ENCODE results near the gene RPS6KB1.
"Not testable (repeated sequence)": the region's sequence is repeated elsewhere in the genome, so short reads cannot be mapped to it uniquely, and the experiment has no call there.

Gene RPS6KB1

GRCh38 chr17:59858167-59858816, 34.6 kb upstream of the RPS6KB1 start:
- H3K9me3 Mint-ChIP-seq: no peaks in the 10 kb centered on the region
- peaks cover 34% of the 10 kb centered on the region for H3K4me1 Mint-ChIP-seq
- peak overlapping the region; percentile 74 for H3K27ac Mint-ChIP-seq
- no peak overlapping the region for H3K4me3 Mint-ChIP-seq
- no peaks in the 10 kb centered on the region for H3K27me3 Mint-ChIP-seq
- H3K36me3 Mint-ChIP-seq: peaks cover 2% of the 10 kb centered on the region

- Mint-ChIP-seq H3K9me3 (no peaks in the 10 kb centered on the region), H3K36me3 (peaks cover 5% of the 10 kb centered on the region), H3K27me3 (no peaks in the 10 kb centered on the region), H3K4me3 (no peak overlapping the region), H3K4me1 (peaks cover 30% of the 10 kb centered on the region), H3K27ac (no peak overlapping the region)
These were observed 34.0 kb upstream of the RPS6KB1 start for GRCh38 chr17:59858932-59859331.

GRCh38 chr17:59859444-59860025, 33.4 kb upstream of the RPS6KB1 start:
- no peaks in the 10 kb centered on the region for H3K9me3 Mint-ChIP-seq
- H3K4me3 Mint-ChIP-seq: peak overlapping the region; percentile 30
- H3K36me3 Mint-ChIP-seq: peaks cover 5% of the 10 kb centered on the region
- peak overlapping the region; percentile 84 for H3K27ac Mint-ChIP-seq
- peaks cover 30% of the 10 kb centered on the region for H3K4me1 Mint-ChIP-seq
- no peaks in the 10 kb centered on the region for H3K27me3 Mint-ChIP-seq

GRCh38 chr17:59863616-59864015, 29.3 kb upstream of the RPS6KB1 start:
- Mint-ChIP-seq H3K4me3 (no peak overlapping the region), H3K36me3 (peaks cover 5% of the 10 kb centered on the region), H3K27me3 (no peaks in the 10 kb centered on the region), H3K9me3 (no peaks in the 10 kb centered on the region), H3K4me1 (peaks cover 9% of the 10 kb centered on the region), H3K27ac (no peak overlapping the region)

GRCh38 chr17:59869941-59870218, 23.0 kb upstream of the RPS6KB1 start:
- H3K9me3 Mint-ChIP-seq: no peaks in the 10 kb centered on the region
- H3K36me3 Mint-ChIP-seq: peaks cover 2% of the 10 kb centered on the region
- no peaks in the 10 kb centered on the region for H3K27me3 Mint-ChIP-seq
- peak overlapping the region; percentile 8 for H3K27ac Mint-ChIP-seq
- H3K4me3 Mint-ChIP-seq: no peak overlapping the region
- no peaks in the 10 kb centered on the region for H3K4me1 Mint-ChIP-seq

GRCh38 chr17:59870482-59870881, 22.4 kb upstream of the RPS6KB1 start:
- no peak overlapping the region for H3K27ac Mint-ChIP-seq
- no peaks in the 10 kb centered on the region for H3K9me3 Mint-ChIP-seq
- peaks cover 2% of the 10 kb centered on the region for H3K36me3 Mint-ChIP-seq
- no peak overlapping the region for H3K4me3 Mint-ChIP-seq
- H3K4me1 Mint-ChIP-seq: no peaks in the 10 kb centered on the region
- no peaks in the 10 kb centered on the region for H3K27me3 Mint-ChIP-seq

GRCh38 chr17:59872351-59872750, 20.6 kb upstream of the RPS6KB1 start:
- Mint-ChIP-seq H3K4me1 (no peaks in the 10 kb centered on the region), H3K4me3 (no peak overlapping the region), H3K36me3 (peaks cover 2% of the 10 kb centered on the region), H3K27ac (no peak overlapping the region), H3K27me3 (no peaks in the 10 kb centered on the region), H3K9me3 (no peaks in the 10 kb centered on the region)

- not testable (repeated sequence) for H3K4me3 Mint-ChIP-seq, H3K27ac Mint-ChIP-seq, H3K4me1 Mint-ChIP-seq, H3K36me3 Mint-ChIP-seq, H3K27me3 Mint-ChIP-seq, H3K9me3 Mint-ChIP-seq
These were observed 19.5 kb upstream of the RPS6KB1 start for GRCh38 chr17:59873414-59873813.

GRCh38 chr17:59874376-59874775, 18.5 kb upstream of the RPS6KB1 start:
- H3K9me3 Mint-ChIP-seq: no peaks in the 10 kb centered on the region
- no peaks in the 10 kb centered on the region for H3K4me1 Mint-ChIP-seq
- H3K27me3 Mint-ChIP-seq: no peaks in the 10 kb centered on the region
- peaks cover 2% of the 10 kb centered on the region for H3K36me3 Mint-ChIP-seq
- no peak overlapping the region for H3K4me3 Mint-ChIP-seq
- H3K27ac Mint-ChIP-seq: no peak overlapping the region

GRCh38 chr17:59876107-59876506, 16.8 kb upstream of the RPS6KB1 start:
- Mint-ChIP-seq H3K9me3 (no peaks in the 10 kb centered on the region), H3K27me3 (no peaks in the 10 kb centered on the region), H3K27ac (no peak overlapping the region), H3K4me1 (no peaks in the 10 kb centered on the region), H3K36me3 (peaks cover 5% of the 10 kb centered on the region), H3K4me3 (no peak overlapping the region)

GRCh38 chr17:59877965-59878364, 15.0 kb upstream of the RPS6KB1 start:
- Mint-ChIP-seq H3K4me3 (no peak overlapping the region), H3K27me3 (no peaks in the 10 kb centered on the region), H3K27ac (no peak overlapping the region), H3K4me1 (no peaks in the 10 kb centered on the region), H3K36me3 (peaks cover 5% of the 10 kb centered on the region), H3K9me3 (no peaks in the 10 kb centered on the region)

GRCh38 chr17:59878624-59879023, 14.3 kb upstream of the RPS6KB1 start:
- H3K27ac Mint-ChIP-seq: no peak overlapping the region
- H3K9me3 Mint-ChIP-seq: no peaks in the 10 kb centered on the region
- peaks cover 5% of the 10 kb centered on the region for H3K36me3 Mint-ChIP-seq
- no peaks in the 10 kb centered on the region for H3K27me3 Mint-ChIP-seq
- no peaks in the 10 kb centered on the region for H3K4me1 Mint-ChIP-seq
- no peak overlapping the region for H3K4me3 Mint-ChIP-seq

GRCh38 chr17:59884861-59885260, 8.1 kb upstream of the RPS6KB1 start:
- H3K4me1 Mint-ChIP-seq: peaks cover 21% of the 10 kb centered on the region

GRCh38 chr17:59888145-59888750, 4.7 kb upstream of the RPS6KB1 start:
- H3K36me3 Mint-ChIP-seq: peaks cover 10% of the 10 kb centered on the region
- peaks cover 46% of the 10 kb centered on the region for H3K4me1 Mint-ChIP-seq
- no peaks in the 10 kb centered on the region for H3K27me3 Mint-ChIP-seq
- H3K9me3 Mint-ChIP-seq: no peaks in the 10 kb centered on the region
- H3K4me3 Mint-ChIP-seq: peak overlapping the region; percentile 31
- peak overlapping the region; percentile 90 for H3K27ac Mint-ChIP-seq

More at GRCh38 chr17:59884861-59885260, 8.1 kb upstream of the RPS6KB1 start:
- Mint-ChIP-seq H3K4me3 (no peak overlapping the region), H3K36me3 (peaks cover 8% of the 10 kb centered on the region), H3K27ac (no peak overlapping the region), H3K27me3 (no peaks in the 10 kb centered on the region), H3K9me3 (no peaks in the 10 kb centered on the region)

GRCh38 chr17:59890720-59891119, 2.2 kb upstream of the RPS6KB1 start:
- peaks cover 58% of the 10 kb centered on the region for H3K4me1 Mint-ChIP-seq
- H3K4me3 Mint-ChIP-seq: peak overlapping the region; percentile 71
- no peaks in the 10 kb centered on the region for H3K27me3 Mint-ChIP-seq
- H3K27ac Mint-ChIP-seq: peak overlapping the region; percentile 68
- H3K9me3 Mint-ChIP-seq: no peaks in the 10 kb centered on the region
- peaks cover 10% of the 10 kb centered on the region for H3K36me3 Mint-ChIP-seq

- peaks cover 66% of the 10 kb centered on the region for H3K4me1 Mint-ChIP-seq
These were observed 534 bp upstream of the RPS6KB1 start for GRCh38 chr17:59892251-59892923.

More at GRCh38 chr17:59892251-59892923, 534 bp upstream of the RPS6KB1 start:
- peak overlapping the region; percentile 99 for H3K4me3 Mint-ChIP-seq
- H3K27me3 Mint-ChIP-seq: no peaks in the 10 kb centered on the region
- H3K27ac Mint-ChIP-seq: peak overlapping the region; percentile 99
- H3K36me3 Mint-ChIP-seq: peaks cover 13% of the 10 kb centered on the region
- no peaks in the 10 kb centered on the region for H3K9me3 Mint-ChIP-seq

Data from activated naive CD4-positive, alpha-beta T cell treated with anti-CD3 and anti-CD28 coated beads, Interleukin-2, amount 50 U/mL, for 24 hours (primary cell).